ENCODE measurements around the gene MDM4.
"Not testable (repeated sequence)": the region's sequence is repeated elsewhere in the genome, so short reads cannot be mapped to it uniquely, and the experiment has no call there.

Gene MDM4

DNA sequence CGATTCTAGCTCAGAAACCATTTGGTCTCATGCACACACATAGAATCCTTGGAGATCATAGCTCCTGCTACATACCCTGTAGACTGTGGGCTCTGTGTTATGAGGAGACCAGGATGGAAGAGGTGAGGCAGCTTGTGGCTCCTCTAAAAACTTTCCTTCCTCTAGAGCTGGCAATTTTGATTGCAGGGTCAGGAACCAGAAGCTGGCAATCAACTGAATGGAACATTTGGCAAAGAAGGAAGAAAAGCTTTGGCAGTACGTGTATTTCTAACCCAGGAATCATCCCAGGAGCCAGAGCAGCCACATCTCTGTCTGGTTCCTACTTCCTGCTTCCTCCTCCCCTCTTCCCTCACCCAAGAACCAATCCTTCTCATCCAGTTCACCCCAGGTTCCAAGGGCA, 37.3 kb upstream of the MDM4 start:
- no peak for TF ChIP-seq CTCF (IDR thresholded peaks at IDR 0.05)
- Histone ChIP-seq H3K4me3 (no peak overlapping the region), H3K27ac (peak overlapping the region in 1 of 2 donors; percentile 13)

GRCh38 chr1:204479387-204480136, 36.6 kb upstream of the MDM4 start:
- no peak for DNase-seq (ENCODE audit: low spot score)
- Histone ChIP-seq H3K4me3 (no peak overlapping the region), H3K27ac (peak overlapping the region; percentile 13 to 26)
- no peak for TF ChIP-seq CTCF (IDR thresholded peaks at IDR 0.05)

More for the DNA sequence above, 37.3 kb upstream of the MDM4 start:
- DNase-seq (ENCODE audit: low spot score) = no peak

- TF ChIP-seq CTCF (IDR thresholded peaks at IDR 0.05) = no peak
- H3K27ac ChIP-seq = no peak overlapping the region
- H3K4me3 ChIP-seq = no peak overlapping the region
- no peak for DNase-seq (ENCODE audit: low spot score)
Measured at GRCh38 chr1:204480515-204480914, 35.7 kb upstream of the MDM4 start.

DNA sequence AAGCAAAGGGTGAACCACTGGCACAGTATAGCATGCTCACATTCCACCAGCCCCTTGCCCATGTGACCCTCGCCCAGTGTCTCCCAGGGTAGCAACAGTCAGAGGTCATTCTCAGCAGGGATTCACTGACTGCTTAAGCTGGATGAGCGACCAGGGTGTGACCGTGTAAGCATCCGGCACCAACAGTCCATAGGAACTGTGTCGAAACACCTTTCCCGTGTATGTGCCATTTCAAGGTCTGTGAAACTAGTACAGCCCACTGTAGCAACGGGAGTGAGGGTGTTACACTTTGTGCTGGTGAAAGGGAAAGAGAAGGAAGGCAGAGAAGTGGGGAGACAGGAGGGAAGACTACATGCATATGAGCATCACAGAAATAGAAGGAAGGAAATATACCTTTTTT, 32.4 kb upstream of the MDM4 start:
- DNase-seq (ENCODE audit: low spot score) = no peak
- Histone ChIP-seq H3K4me3 (no peak overlapping the region), H3K27ac (no peak overlapping the region)
- no peak for TF ChIP-seq CTCF (IDR thresholded peaks at IDR 0.05)

DNA sequence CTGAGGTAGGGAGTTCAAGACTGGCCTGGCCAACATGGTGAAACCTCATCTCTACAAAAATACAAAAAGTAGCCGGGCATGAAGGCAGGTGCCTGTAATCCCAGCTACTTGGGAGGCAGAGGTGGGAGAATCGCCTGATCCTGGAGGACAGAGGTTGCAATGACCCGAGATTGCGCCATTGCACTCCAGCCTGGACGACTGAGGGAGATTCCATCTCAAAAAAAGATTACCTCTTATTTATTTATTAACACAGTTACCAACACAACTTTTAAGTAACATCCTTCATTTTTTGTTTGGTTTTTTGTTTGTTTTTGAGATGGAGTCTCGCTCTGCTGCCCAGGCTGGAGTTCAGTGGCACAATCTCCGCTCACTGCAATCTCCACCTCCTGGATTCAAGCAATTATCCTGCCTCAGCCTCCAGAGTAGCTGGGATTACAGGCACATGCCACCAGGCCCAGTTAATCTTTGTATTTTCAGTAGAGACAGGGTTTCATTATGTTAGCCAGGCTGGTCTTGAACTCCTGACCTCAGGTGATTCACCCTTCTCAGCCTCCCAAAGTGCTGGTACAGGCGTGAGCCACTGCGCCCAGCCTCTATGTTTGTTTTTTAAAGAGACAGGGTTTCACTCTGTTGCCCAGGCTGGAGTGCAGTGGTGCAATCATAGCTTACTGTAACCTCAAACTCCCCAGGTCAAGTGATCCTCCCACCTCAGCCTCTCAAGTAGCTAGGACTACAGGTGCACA, 29.5 kb upstream of the MDM4 start:
- H3K27ac ChIP-seq; DNase-seq (ENCODE audit: low spot score): not testable (repeated sequence)

DNA sequence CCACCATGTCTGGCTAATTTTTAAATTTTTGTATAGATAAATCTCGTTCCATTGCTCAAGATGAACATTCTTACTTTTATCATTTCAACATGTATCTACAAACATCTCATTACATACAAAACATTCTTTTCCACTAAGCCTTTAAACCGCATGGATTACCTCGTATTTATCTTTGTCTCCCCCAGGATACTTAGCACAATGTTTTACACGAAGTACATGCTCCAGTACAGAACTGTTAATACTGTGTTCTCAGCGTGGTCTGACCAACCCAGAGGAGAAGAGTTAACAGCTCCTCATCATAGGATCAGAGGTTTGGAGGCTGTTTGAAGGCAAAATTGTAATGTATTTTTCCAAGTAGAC, 29.0 kb upstream of the MDM4 start:
- H3K4me3 ChIP-seq = no peak overlapping the region
- TF ChIP-seq CTCF (IDR thresholded peaks at IDR 0.05) = no peak
- no peak overlapping the region for H3K27ac ChIP-seq
- DNase-seq (ENCODE audit: low spot score) = no peak

More for the DNA sequence above, 29.5 kb upstream of the MDM4 start:
- not testable (repeated sequence) for H3K4me3 ChIP-seq

GRCh38 chr1:204491655-204492054, 24.6 kb upstream of the MDM4 start:
- no peak for TF ChIP-seq CTCF (IDR thresholded peaks at IDR 0.05)
- DNase-seq (ENCODE audit: low spot score) = no peak
- H3K27ac ChIP-seq = peak overlapping the region in 1 of 2 donors; percentile 96
- peak overlapping the region; percentile 6 for H3K4me3 ChIP-seq

All from coronary artery (tissue), 2 donors.